NCI-H345 treated with DMSO at 0.1 percent for 48 hours (cell line): ENCODE data around the gene PPHLN1.

Experiments
- DNase-seq: peaks from one replicate; lab custom pipeline; 2025; ENCODE audit not compliant: unreplicated experiment; lab: John Stamatoyannopoulos, UW

Gene PPHLN1

GRCh38 chr12:42477941-42478340, 152.0 kb downstream of the PPHLN1 start:
- DNase-seq = no peak

- no peak for DNase-seq
These were observed 155.4 kb downstream of the PPHLN1 start for GRCh38 chr12:42481368-42481767.

GRCh38 chr12:42482041-42482747, 156.2 kb downstream of the PPHLN1 start:
- no peak for DNase-seq

GRCh38 chr12:42482748-42483520, 157.0 kb downstream of the PPHLN1 start:
- DNase-seq = no peak

GRCh38 chr12:42483521-42483790, 157.5 kb downstream of the PPHLN1 start:
- no peak for DNase-seq

GRCh38 chr12:42484996-42485395, 159.0 kb downstream of the PPHLN1 start:
- no peak for DNase-seq

- DNase-seq = no peak
These were observed 159.9 kb downstream of the PPHLN1 start for GRCh38 chr12:42485823-42486222.

GRCh38 chr12:42486407-42486806, 160.4 kb downstream of the PPHLN1 start:
- DNase-seq = no peak

- DNase-seq = no peak
These were observed 164.4 kb downstream of the PPHLN1 start for GRCh38 chr12:42490261-42490842.
